HepG2 (cell line): ENCODE measurements around the gene ZFP1. TPM values are rescaled to one million over a fixed set of nuclear protein-coding genes. Genes with fewer than 3 reads are reported as not detected.

Source experiments
- AHR ChIP-seq: IDR thresholded peaks from 2 replicates; pipeline ENCODE4 v1.6.1; 2018; ENCODE audit warnings: missing genetic modification reagents, missing compliant biosample characterization
- LCORL ChIP-seq, 2 experiments: fragments of 450-650 bp in 1 of 2; sonication (generic) in 1 of 2; formaldehyde crosslinking in 1 of 2; IDR thresholded peaks; 2 replicates each; pipeline versions ENCODE4 v1.5.0 to v1.6.1; 2017 to 2020; ENCODE audit warnings: antibody characterized with exemption in 1 of 2, missing genetic modification reagents in 1 of 2
- MBNL3 ChIP-seq: fragments of 250-450 bp; sonication (Bioruptor Pico); conservative IDR thresholded peaks from 2 replicates; pipeline ENCODE4 v1.8.0; 2022; ENCODE audit warnings: mild to moderate bottlenecking, inconsistent platforms
- NFYB ChIP-seq: sonication (generic); formaldehyde crosslinking; IDR thresholded peaks from 2 replicates; pipeline ENCODE4 v1.4.0; 2020; ENCODE audit warnings: missing genetic modification reagents
- PITX1 ChIP-seq: sonication (generic); formaldehyde crosslinking; IDR thresholded peaks from 2 replicates; pipeline ENCODE4 v1.5.1; 2020; ENCODE audit warnings: mild to moderate bottlenecking, missing genetic modification reagents
- RAD51 ChIP-seq: fragments of 450-650 bp; IDR thresholded peaks from 2 replicates; pipeline ENCODE4 v1.6.1; 2016; ENCODE audit warnings: borderline replicate concordance
- RFX1 ChIP-seq: fragments of 450-650 bp; IDR thresholded peaks from 2 replicates; pipeline ENCODE4 v1.6.1; 2017
- RFX3 ChIP-seq: IDR thresholded peaks from 2 replicates; pipeline ENCODE4 v1.6.1; 2016; ENCODE audit warnings: missing biosample characterization, missing genetic modification reagents
- RFX5 ChIP-seq: IDR thresholded peaks from 2 replicates; pipeline ENCODE4 v1.6.1; 2011; ENCODE audit warnings: low read depth, low read length, improper control_type of control experiment
- SIX1 ChIP-seq: sonication (generic); formaldehyde crosslinking; IDR thresholded peaks from 2 replicates; pipeline ENCODE4 v1.4.0; 2020; ENCODE audit warnings: missing genetic modification reagents, borderline replicate concordance
- WIZ ChIP-seq: sonication (generic); formaldehyde crosslinking; IDR thresholded peaks from 2 replicates; pipeline ENCODE4 v1.5.1; 2020; ENCODE audit warnings: mild to moderate bottlenecking, missing genetic modification reagents
- ZBTB1 ChIP-seq: sonication (generic); formaldehyde crosslinking; IDR thresholded peaks from 2 replicates; pipeline ENCODE4 v1.4.0; 2020; ENCODE audit warnings: missing genetic modification reagents, borderline replicate concordance
- ZBTB42 ChIP-seq: sonication (generic); formaldehyde crosslinking; IDR thresholded peaks from 2 replicates; pipeline ENCODE4 v1.5.0; 2020; ENCODE audit warnings: mild to moderate bottlenecking, missing genetic modification reagents
- ZFP62 ChIP-seq: sonication (generic); formaldehyde crosslinking; IDR thresholded peaks from 2 replicates; pipeline ENCODE4 v1.4.0; 2020; ENCODE audit warnings: missing genetic modification reagents
- ZNF235 ChIP-seq: sonication (generic); formaldehyde crosslinking; IDR thresholded peaks from 2 replicates; pipeline ENCODE4 v1.8.1; 2023; ENCODE audit warnings: mild to moderate bottlenecking, missing genetic modification reagents, borderline replicate concordance
- ZSCAN25 ChIP-seq: sonication (generic); formaldehyde crosslinking; IDR thresholded peaks from 2 replicates; pipeline ENCODE4 v1.8.0; 2022; ENCODE audit warnings: mild to moderate bottlenecking, missing genetic modification reagents
- polyA plus RNA-seq, 8 experiments: library from polyadenylated mRNA; depleted of rRNA in 3 of 8; stranded (reverse) in 7 of 8; unstranded in 1 of 8; fragments of >200 nt; fragmentation: Illumina TruSeq in 4 of 8; extraction: Trizol in 4 of 8; gene quantifications; 2 replicates each; pipeline versions ENCODE4 v1.2.1 to v1.2.3, GENCODE V29; 2011 to 2016; ENCODE audit warnings: low read depth in 4 of 8, missing spikeins in 1 of 8, mixed read lengths in 1 of 8; ENCODE audit not compliant: insufficient read depth in 1 of 8
- total RNA-seq, 5 experiments: library from RNA; depleted of rRNA; stranded (reverse); fragments of >200 nt; fragmentation: Illumina TruSeq; extraction: Trizol; gene quantifications; 2 replicates each; pipeline ENCODE4 v1.2.3, GENCODE V29; 2016; ENCODE audit warnings: low read depth in 1 of 5
- TF ChIP-seq, protein P1 (sequence below): sonication (generic); formaldehyde crosslinking; IDR thresholded peaks from 2 replicates; pipeline ENCODE4 v1.9.0; 2021; ENCODE audit warnings: mild to moderate bottlenecking, missing genetic modification reagents
- TF ChIP-seq, protein P2 (sequence below): sonication (generic); formaldehyde crosslinking; IDR thresholded peaks from 2 replicates; pipeline ENCODE4 v1.9.0; 2021; ENCODE audit warnings: missing genetic modification reagents, mild to moderate bottlenecking, borderline replicate concordance
- TF ChIP-seq, protein P3 (sequence below): sonication (generic); formaldehyde crosslinking; conservative IDR thresholded peaks from 2 replicates; pipeline ENCODE4 v1.4.0; 2020; ENCODE audit warnings: missing genetic modification reagents

ZFP1 gene
- total and polyA plus RNA-seq, 2 of the 13 experiments (the other 11 are each of a cell fraction or from before 2014, with no cell fraction given), result 8.3 to 14.0 TPM

GRCh38 chr16:75148311-75149195 is at the start of gene ZFP1 (continued):
- TF ChIP-seq, protein P1, sequence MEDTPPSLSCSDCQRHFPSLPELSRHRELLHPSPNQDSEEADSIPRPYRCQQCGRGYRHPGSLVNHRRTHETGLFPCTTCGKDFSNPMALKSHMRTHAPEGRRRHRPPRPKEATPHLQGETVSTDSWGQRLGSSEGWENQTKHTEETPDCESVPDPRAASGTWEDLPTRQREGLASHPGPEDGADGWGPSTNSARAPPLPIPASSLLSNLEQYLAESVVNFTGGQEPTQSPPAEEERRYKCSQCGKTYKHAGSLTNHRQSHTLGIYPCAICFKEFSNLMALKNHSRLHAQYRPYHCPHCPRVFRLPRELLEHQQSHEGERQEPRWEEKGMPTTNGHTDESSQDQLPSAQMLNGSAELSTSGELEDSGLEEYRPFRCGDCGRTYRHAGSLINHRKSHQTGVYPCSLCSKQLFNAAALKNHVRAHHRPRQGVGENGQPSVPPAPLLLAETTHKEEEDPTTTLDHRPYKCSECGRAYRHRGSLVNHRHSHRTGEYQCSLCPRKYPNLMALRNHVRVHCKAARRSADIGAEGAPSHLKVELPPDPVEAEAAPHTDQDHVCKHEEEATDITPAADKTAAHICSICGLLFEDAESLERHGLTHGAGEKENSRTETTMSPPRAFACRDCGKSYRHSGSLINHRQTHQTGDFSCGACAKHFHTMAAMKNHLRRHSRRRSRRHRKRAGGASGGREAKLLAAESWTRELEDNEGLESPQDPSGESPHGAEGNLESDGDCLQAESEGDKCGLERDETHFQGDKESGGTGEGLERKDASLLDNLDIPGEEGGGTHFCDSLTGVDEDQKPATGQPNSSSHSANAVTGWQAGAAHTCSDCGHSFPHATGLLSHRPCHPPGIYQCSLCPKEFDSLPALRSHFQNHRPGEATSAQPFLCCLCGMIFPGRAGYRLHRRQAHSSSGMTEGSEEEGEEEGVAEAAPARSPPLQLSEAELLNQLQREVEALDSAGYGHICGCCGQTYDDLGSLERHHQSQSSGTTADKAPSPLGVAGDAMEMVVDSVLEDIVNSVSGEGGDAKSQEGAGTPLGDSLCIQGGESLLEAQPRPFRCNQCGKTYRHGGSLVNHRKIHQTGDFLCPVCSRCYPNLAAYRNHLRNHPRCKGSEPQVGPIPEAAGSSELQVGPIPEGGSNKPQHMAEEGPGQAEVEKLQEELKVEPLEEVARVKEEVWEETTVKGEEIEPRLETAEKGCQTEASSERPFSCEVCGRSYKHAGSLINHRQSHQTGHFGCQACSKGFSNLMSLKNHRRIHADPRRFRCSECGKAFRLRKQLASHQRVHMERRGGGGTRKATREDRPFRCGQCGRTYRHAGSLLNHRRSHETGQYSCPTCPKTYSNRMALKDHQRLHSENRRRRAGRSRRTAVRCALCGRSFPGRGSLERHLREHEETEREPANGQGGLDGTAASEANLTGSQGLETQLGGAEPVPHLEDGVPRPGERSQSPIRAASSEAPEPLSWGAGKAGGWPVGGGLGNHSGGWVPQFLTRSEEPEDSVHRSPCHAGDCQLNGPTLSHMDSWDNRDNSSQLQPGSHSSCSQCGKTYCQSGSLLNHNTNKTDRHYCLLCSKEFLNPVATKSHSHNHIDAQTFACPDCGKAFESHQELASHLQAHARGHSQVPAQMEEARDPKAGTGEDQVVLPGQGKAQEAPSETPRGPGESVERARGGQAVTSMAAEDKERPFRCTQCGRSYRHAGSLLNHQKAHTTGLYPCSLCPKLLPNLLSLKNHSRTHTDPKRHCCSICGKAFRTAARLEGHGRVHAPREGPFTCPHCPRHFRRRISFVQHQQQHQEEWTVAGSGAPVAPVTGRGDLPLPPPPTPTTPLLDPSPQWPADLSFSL, result no peak
- TF ChIP-seq NFYB (CRISPR knock-in tag), result peak; percentile 43; the same call in 1 of the 2 replicates
- TF ChIP-seq SIX1, result no peak
- TF ChIP-seq, protein P2, sequence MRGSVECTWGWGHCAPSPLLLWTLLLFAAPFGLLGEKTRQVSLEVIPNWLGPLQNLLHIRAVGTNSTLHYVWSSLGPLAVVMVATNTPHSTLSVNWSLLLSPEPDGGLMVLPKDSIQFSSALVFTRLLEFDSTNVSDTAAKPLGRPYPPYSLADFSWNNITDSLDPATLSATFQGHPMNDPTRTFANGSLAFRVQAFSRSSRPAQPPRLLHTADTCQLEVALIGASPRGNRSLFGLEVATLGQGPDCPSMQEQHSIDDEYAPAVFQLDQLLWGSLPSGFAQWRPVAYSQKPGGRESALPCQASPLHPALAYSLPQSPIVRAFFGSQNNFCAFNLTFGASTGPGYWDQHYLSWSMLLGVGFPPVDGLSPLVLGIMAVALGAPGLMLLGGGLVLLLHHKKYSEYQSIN (CRISPR knock-in tag), result no peak
- TF ChIP-seq MBNL3 (CRISPR knock-in tag), result no peak
- TF ChIP-seq WIZ (CRISPR knock-in tag), result peak; percentile 86
- no peak for TF ChIP-seq RAD51
- TF ChIP-seq RFX5, result 0 out of 2 replicates have a peak, but pooled peaks have one; percentile 28
- peak; percentile 77 for TF ChIP-seq PITX1 (CRISPR knock-in tag)
- 0 out of 2 replicates have a peak, but pooled peaks have one; percentile 60 for TF ChIP-seq ZFP62 (CRISPR knock-in tag)
- TF ChIP-seq RFX1, result no peak
- peak; percentile 65; the same call in 1 of the 2 replicates for TF ChIP-seq ZSCAN25
- TF ChIP-seq ZNF235, result peak; percentile 94; the same call in 1 of the 2 replicates
- TF ChIP-seq ZBTB1 (CRISPR knock-in tag), result no peak
- TF ChIP-seq RFX3 (CRISPR knock-in tag), result peak; percentile 26; the same call in 1 of the 2 replicates
- TF ChIP-seq, protein P3, sequence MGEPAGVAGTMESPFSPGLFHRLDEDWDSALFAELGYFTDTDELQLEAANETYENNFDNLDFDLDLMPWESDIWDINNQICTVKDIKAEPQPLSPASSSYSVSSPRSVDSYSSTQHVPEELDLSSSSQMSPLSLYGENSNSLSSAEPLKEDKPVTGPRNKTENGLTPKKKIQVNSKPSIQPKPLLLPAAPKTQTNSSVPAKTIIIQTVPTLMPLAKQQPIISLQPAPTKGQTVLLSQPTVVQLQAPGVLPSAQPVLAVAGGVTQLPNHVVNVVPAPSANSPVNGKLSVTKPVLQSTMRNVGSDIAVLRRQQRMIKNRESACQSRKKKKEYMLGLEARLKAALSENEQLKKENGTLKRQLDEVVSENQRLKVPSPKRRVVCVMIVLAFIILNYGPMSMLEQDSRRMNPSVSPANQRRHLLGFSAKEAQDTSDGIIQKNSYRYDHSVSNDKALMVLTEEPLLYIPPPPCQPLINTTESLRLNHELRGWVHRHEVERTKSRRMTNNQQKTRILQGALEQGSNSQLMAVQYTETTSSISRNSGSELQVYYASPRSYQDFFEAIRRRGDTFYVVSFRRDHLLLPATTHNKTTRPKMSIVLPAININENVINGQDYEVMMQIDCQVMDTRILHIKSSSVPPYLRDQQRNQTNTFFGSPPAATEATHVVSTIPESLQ (CRISPR knock-in tag), result no peak
- TF ChIP-seq LCORL (IDR thresholded peaks at IDR 0.05), result no peak
- peak; percentile 89 for TF ChIP-seq LCORL (CRISPR knock-in tag; IDR thresholded peaks at IDR 0.05)
- peak; percentile 94; the same call in 1 of the 2 replicates for TF ChIP-seq AHR
- no peak for TF ChIP-seq ZBTB42 (CRISPR knock-in tag)
